ENCODE data around the gene CCNB1.
"Not testable (repeated sequence)": the region's sequence is repeated elsewhere in the genome, so short reads cannot be mapped to it uniquely, and the experiment has no call there.

CCNB1 gene

DNA sequence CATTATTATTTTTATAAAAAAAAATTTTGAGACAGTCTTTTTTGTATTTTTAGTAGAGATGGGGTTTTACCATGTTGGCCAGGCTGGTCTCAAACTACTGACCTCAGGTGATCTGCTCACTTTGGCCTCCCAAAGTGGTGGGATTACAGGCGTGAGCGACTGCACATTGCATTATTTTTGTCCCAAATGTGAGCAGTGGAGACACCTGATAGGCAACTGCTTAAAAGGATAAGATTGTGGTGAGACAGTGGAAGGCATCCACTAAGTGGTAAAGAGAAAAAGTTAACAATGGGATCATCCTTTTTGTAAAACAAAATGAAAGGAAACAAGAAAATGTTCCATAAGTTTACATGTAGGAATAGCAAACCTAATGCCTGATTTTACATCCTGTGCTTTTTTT, 20.4 kb downstream of the CCNB1 start:
- no peak for DNase-seq

DNA sequence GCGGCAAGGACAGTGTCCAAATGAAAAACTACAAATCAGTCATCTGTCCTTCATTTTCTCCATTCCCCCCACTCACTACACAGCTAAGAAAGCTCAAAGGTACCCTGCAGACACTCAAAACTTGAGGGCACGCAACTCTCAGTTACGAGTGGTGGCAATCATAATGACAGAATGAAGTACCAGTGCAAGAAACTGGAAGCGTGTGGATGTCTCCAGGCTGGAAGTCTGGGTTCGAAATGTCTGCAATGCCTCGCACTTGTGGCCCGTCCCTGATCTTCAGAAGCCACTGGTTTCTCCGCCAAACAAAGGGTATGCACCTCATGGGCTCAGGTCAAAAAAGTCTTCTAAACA, 21.8 kb downstream of the CCNB1 start:
- DNase-seq: no peak

DNA sequence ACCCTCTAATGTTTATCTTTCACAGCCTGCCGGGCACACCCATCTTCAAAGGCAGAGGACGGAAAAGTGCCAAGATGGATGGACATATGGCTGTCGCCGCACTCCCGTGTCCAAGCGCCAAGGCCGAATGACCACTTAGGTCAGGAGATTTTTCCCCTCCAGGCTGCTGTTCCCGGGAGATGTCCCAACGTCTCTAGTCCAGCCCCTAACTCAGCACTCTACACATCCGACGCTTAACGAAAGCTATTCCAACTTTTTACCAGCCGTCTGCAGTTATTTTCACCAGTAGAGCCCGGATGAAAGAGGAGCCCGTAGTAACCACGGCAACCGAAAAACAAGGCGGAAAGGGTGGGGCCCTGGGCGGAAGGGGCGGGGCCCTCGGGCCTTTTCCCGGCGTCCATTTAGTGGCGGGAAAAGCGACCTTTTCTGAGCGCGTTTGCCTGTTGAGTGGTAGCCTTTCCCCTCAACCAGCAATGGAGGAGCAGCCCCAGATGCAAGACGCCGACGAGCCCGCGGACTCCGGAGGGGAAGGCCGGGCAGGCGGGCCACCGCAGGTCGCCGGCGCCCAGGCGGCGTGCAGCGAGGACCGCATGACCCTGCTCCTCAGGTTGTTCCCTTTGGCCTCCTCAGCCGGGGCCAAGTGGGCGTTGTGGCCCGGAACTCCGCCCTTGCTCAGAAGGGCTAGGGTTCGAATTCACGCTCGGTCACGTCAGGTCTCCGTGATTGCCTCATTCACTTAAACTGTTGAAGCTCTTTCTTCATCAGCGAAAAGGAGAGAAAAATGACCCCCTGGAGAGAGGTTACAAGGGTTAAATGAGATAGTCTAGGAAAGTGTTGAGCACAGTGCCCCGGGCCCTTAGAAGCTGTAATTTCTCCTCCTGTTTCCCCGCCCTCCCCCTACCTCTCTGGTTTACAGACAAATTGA, 22.5 kb downstream of the CCNB1 start, which contains the start of gene CENPH:
Gene CENPH (plus strand): TSS at position 422 of the 925 bp plus-strand sequence. CDS start 52 bp downstream, at position 474.
- peak; percentile 89 for DNase-seq

DNA sequence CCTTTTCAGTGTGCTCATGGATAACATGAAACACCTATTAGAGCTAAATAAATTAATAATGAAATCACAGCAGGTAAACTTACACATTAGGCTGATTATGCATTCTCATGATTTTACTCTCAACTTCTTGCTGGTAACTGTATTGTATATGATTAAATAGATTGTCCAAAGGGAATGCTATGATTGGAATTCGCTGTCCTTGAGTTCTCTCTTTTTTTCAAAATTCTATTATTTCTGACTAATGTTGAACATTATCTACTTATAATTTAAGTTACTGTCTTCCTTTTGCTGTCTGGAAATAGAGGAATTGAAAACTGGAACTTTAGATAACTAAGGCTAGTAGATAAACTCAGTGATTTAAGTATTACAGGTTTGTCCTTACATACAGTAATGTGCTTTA, 35.5 kb downstream of the CCNB1 start:
- no peak for DNase-seq

DNA sequence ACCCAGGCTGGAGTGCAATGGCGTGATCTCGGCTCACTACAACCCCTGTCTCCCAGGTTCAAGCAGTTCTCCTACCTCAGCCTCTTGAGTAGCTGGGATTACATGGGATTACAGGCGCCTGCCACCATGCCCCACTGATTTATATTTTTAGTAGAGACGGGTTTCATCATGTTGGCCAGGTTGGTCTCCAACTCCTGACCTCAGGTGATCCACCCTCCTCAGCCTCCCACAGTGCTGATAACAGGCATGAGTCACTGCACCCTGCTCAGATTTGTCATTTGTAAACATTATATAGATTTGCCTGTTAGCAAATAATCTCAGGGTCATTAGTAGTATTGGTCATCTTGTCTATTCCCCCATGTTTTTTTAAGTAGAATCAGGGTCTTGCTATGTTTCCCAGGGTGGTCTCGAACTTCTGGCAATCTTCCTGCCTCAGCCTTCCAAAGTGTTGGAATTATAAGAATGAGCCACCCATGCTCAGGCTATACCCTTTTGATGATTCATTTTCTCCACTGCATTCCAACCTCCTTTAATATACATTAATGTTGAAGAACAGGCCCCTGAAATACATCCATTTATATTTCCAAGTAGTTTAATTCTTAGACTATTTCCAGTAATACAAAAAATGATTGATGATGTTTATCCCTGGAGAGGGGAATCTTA, 39.7 kb downstream of the CCNB1 start:
- DNase-seq: peak; percentile 16

DNA sequence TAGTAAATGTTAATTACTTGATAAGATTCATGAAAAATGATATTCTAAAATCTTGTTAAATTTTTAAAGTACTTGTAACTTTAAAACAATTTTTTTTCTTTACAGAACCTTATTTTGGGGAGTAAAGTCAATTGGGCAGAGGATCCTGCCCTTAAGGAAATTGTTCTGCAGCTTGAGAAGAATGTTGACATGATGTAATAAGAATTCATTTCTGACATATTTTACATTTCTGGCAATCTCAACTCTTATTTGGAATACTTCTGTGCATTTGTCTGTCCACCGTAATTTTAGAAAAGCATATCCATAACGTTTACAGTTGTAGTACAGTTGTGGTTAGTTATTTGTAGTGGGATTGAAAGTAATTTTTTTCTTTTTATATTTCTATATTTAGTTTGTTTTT, 42.7 kb downstream of the CCNB1 start:
- no peak for DNase-seq

DNA sequence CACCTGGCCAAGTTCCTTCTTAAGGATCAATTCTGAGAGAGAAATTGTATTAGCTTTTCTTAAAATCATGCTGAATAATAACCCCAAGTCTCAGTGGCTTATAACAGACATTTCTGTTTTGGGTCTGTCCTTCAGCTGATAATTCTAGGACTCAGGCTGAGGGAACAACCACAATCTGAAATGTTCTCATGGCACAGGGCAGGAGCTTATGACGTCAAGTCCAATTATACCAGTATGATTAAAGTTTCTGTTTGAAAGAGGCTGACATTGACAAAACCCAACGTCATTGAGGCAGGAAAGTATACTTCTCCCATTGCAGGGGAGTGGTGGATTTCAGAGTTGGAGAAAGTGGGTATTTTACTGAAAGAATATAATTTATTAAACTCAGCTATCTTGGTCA, 44.2 kb downstream of the CCNB1 start:
- DNase-seq: no peak

DNA sequence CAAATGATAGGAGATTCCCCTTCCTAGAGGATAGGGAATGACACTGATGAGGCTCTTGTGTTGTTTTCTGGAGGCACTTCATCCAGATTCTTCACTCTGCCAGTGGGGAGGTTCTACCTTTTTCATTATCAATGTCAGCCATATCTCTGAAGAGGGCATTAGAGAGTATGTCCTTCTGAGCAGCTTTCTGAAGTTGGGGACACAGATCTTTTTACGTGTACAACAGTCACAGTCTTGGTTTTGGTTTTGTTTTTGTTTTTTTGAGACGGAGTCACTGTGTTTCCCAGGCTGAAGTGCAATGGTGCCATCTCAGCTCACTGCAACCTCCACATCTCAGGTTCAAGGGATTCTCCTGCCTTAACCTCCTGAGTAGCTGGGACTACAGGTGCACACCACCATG, 45.1 kb downstream of the CCNB1 start:
- DNase-seq: no peak

DNA sequence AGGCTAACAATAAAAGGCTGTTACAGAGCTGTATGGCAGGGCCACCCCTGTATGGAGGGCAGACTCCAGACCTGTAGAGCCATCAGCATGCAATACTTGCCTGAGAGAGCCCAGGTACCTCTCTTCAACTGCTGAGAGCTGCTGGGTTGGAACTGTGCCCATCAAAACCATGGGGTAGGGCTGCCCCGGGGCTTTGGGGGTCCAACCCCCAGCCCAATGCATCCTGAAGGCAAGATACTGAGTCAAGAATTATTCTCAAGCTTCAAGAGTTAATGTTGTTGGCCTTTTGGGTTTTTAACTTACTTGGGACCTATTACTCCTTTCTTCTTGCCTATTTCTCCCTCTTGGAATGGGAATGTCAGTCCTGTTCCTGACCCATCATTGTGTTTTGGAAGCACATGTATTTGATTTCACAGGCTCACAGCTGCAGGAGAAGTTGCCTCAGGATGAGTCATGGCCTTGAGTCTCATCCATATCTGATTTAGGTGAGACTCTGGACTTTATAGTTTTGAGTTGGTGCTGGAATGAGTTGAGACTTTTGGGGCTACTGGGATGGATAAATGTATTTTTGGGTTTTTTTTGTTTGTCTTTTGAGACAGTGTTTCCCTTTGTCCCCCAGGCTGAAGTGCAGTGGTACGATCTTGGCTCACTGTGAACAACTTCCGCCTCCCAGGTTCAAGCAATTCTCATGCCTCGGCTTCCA, 46.7 kb downstream of the CCNB1 start:
- peak; percentile 69 for DNase-seq

DNA sequence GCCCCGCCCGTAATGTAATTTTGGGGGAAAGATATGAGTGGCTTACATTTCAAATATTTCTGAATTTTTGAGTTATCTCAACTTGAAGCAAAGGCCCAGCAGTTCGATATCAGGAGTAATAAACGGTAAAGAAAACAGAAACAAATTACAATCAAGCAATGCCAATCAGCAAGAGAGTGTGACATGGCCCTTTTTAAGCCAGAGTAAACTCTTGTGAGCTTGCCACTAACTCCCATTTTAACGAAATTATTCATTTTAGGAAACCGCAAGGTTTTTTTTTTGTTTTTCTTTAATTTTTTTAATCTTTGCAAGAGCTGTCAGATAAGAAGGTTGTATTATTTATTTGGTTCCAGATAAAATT, 50.2 kb downstream of the CCNB1 start:
- no peak for DNase-seq

DNA sequence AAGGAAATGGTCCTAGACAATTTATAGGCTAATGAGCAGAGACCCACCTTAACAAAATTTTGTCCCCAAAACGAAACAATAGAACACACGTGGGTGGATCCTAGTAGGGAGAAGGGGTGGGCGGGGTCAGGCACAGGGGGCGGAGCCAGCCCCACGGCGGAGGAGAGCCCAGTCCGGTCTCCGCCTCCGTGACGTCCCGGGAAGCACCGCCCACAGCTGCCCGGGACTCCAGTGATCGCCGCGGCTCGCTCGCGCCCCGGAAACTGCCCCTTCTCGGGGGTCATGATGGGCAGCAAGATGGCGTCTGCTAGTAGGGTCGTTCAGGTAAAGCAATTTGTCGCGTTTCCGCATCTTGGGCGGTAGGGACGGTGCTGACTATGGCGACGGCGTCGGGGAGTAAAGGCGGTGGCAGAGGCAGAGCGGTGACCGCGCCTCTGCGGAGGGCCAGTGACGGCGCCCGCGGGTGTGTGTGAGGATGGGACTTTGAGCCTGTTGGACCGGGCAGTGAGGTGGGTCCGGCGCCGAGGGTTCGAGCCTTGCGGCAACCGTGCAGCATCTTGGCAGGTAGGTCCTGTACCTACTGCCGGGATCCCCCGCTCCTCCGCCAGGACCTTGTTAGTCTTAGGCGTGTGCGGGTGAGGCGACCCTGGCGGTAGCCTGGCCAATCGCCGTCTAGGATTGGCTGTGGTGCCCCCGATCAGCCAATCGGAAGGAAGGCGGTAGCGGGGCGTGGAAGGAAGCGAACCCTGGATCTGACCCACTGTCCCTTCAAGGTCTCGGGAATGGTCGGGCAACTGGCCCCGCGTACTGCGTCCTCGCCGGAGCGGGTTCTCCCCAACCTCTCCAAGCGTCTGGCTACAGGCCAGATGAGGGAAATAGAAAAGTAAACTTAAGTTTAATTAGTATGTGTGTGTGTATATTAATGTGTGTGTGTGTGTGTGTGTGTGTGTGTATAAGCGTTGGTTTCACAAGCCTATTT, 50.9 kb downstream of the CCNB1 start:
- peak; percentile 93 for DNase-seq

DNA sequence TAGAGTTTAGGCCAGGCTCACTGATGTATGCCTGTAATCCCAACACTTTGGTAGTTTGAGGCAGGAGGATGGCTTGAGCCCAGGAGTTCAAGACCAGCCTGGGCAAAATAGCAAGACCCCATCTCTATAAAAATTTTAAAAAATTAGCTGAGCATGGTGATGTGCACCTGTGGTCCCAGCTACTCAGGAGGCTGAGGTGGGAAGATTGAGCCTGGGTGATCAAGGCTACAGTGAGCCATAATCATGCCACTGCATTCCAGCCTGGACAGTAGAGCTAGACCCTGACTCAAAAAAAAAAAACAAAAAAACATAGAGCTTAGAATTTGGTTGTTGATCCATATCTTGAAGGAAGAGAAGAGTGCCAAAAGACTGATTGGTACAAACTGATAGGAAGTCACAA, 53.0 kb downstream of the CCNB1 start:
- no peak for DNase-seq

DNA sequence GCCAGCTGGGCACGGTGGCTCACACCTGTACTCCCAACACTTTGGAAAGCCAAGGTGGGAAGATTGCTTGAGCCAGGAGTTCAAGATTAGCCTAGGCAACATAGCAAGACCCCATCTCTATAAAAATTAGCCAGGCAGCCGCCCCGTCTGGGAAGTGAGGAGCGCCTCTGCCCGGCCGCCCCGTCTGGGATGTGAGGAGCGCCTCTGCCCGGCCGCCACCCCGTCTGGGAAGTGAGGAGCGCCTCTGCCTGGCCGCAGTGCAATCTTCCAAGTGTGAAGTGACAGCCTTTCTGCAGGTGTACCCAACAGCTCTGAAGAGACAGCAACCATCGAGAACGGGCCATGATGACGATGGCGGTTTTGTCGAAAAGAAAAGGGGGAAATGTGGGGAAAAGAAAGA, 53.4 kb downstream of the CCNB1 start:
- not testable (repeated sequence) for DNase-seq

DNA sequence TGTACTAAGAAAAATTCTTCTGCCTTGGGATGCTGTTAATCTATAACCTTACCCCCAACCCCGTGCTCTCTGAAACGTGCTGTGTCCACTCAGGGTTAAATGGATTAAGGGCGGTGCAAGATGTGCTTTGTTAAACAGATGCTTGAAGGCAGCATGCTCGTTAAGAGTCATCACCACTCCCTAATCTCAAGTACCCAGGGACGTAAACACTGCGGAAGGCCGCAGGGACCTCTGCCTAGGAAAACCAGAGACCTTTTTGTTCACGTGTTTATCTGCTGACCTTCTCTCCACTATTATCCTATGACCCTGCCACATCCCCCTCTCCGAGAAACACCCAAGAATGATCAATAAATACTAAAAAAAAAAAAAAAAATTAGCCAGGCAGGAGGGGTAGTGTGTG, 53.9 kb downstream of the CCNB1 start:
- not testable (repeated sequence) for DNase-seq

DNA sequence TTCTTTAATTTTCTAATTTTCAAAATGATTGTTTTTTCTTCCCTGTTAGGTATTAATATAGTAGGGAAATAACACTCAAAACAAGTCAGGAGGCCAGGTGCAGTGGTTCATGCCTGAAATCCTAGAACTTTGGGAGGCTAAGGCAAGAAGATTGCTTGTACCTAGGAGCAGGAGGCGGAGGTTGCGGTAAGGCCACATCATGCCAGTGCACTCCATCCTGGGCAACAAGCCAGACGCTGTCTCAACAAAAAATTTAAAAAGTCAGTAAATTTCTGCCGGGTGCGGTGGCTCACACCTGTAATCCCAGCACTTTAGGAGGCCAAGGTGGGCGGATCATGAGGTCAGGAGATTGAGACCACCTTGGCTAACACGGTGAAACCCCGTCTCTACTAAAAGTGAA, 57.6 kb downstream of the CCNB1 start:
- no peak for DNase-seq

DNA sequence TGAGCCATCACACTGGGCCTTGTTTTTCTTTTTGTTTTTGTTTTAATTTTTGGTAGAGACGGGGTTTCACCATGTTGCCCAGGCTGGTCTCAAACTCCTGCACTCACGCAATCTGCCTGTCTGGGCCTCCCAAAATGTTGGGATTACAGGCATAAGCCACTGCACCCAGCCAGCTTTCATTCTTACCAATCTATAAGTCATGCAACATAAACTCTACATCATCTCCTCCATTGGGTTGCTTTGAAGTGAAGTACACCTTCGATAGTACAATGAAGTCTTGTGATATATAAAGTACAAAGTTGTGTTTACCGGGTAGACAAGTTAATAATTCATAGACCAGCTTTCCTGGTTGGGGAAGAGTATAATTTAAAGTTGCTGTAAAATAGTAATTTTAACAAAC, 58.9 kb downstream of the CCNB1 start:
- DNase-seq: no peak
